ENCODE data around the gene ZG16.
A peak's percentile ranks its signal among the peaks of the same experiment; 100 is the strongest.

The ZG16 gene

GRCh38 chr16:29818082-29818481 is 40.0 kb downstream of the ZG16 start:
- Histone ChIP-seq H3K36me3 (peaks cover 27% of the 10 kb centered on the region), H3K4me3 (ENCODE audit: low read depth, low read length) (no peak overlapping the region), H3K9me3 (ENCODE audit: severe bottlenecking) (no peaks in the 10 kb centered on the region), H3K27ac (no peak overlapping the region), H3K27me3 (ENCODE audit: insufficient read depth, low read depth, severe bottlenecking) (no peaks in the 10 kb centered on the region)
- no peak for TF ChIP-seq CTCF (IDR thresholded peaks at IDR 0.05; ENCODE audit: low read depth, low read length)
- no peak for DNase-seq

- H3K27ac ChIP-seq = peak overlapping the region; percentile 23
Measured at GRCh38 chr16:29819506-29819905, 41.5 kb downstream of the ZG16 start.

GRCh38 chr16:29820271-29820701 is 42.2 kb downstream of the ZG16 start, which contains the start of gene MVP:
MVP (plus strand) TSS chr16:29820462; CDS start chr16:29830550, 10,088 bp downstream.
- H3K36me3 ChIP-seq = peaks cover 27% of the 10 kb centered on the region
- no peaks in the 10 kb centered on the region for H3K9me3 ChIP-seq (ENCODE audit: severe bottlenecking)
- no peaks in the 10 kb centered on the region for H3K27me3 ChIP-seq (ENCODE audit: insufficient read depth, low read depth, severe bottlenecking)
- H3K4me3 ChIP-seq (ENCODE audit: low read depth, low read length) = peak within 1 kb of the TSS; percentile 34
- TF ChIP-seq CTCF (IDR thresholded peaks at IDR 0.05; ENCODE audit: low read depth, low read length) = no peak
- H3K27ac ChIP-seq = peak within 1 kb of the TSS; percentile 41
- DNase-seq = peak; percentile 72

More at GRCh38 chr16:29819506-29819905, 41.5 kb downstream of the ZG16 start:
- peak; percentile 58 for TF ChIP-seq CTCF (IDR thresholded peaks at IDR 0.05; ENCODE audit: low read depth, low read length)
- H3K4me3 ChIP-seq (ENCODE audit: low read depth, low read length) = no peak overlapping the region
- peaks cover 27% of the 10 kb centered on the region for H3K36me3 ChIP-seq
- H3K27me3 ChIP-seq (ENCODE audit: insufficient read depth, low read depth, severe bottlenecking) = no peaks in the 10 kb centered on the region
- no peaks in the 10 kb centered on the region for H3K9me3 ChIP-seq (ENCODE audit: severe bottlenecking)
- no peak for DNase-seq

GRCh38 chr16:29820730-29821642 is 42.9 kb downstream of the ZG16 start:
- H3K27me3 ChIP-seq (ENCODE audit: insufficient read depth, low read depth, severe bottlenecking) = no peaks in the 10 kb centered on the region
- no peaks in the 10 kb centered on the region for H3K9me3 ChIP-seq (ENCODE audit: severe bottlenecking)
- peak overlapping the region; percentile 34 for H3K4me3 ChIP-seq (ENCODE audit: low read depth, low read length)
- peak overlapping the region; percentile 41 for H3K27ac ChIP-seq
- peaks cover 27% of the 10 kb centered on the region for H3K36me3 ChIP-seq
- no peak for TF ChIP-seq CTCF (IDR thresholded peaks at IDR 0.05; ENCODE audit: low read depth, low read length)
- DNase-seq = no peak

- Histone ChIP-seq H3K27ac (peak overlapping the region; percentile 41), H3K27me3 (ENCODE audit: insufficient read depth, low read depth, severe bottlenecking) (no peaks in the 10 kb centered on the region), H3K9me3 (ENCODE audit: severe bottlenecking) (no peaks in the 10 kb centered on the region), H3K4me3 (ENCODE audit: low read depth, low read length) (no peak overlapping the region), H3K36me3 (peaks cover 27% of the 10 kb centered on the region)
- DNase-seq = no peak
- TF ChIP-seq CTCF (IDR thresholded peaks at IDR 0.05; ENCODE audit: low read depth, low read length) = no peak
Measured at GRCh38 chr16:29821643-29822115, 43.6 kb downstream of the ZG16 start.

All from WERI-Rb-1 (cell line).